HepG2 (cell line): ENCODE measurements around the gene GANC. TPM values are rescaled to one million over a fixed set of nuclear protein-coding genes. Genes with fewer than 3 reads are reported as not detected.
A peak's percentile ranks its signal among the peaks of the same experiment; 100 is the strongest.

Source experiments
- ATAC-seq: fragments of 200-7000 bp; cut with Tn5 transposase; 3 replicates; pipeline ENCODE4 v1.9.1; 2020; ENCODE audit warnings: mild to moderate bottlenecking, moderate library complexity
- BruUV-seq: library from RNA; stranded (reverse); fragments of 400-500 nt; replicated peaks from 2 replicates; lab custom pipeline; 2021; lab: Mats Ljungman, UMichigan
- CTCF ChIA-PET: fragments of 300-600 bp; formaldehyde crosslinking; extraction: SDS; loops from one replicate; lab custom pipeline; 2021; ENCODE audit warnings: low total read pairs, inconsistent platforms, low intra/inter-chr PET ratio; lab: Yijun Ruan, JAX
- POLR2A ChIA-PET: fragments of 350-600 bp; sonication (Branson Sonifier 250); formaldehyde crosslinking; loops from one replicate; lab custom pipeline; 2020; ENCODE audit warnings: antibody characterized with exemption, inconsistent platforms; lab: Yijun Ruan, JAX
- DNase-seq: peaks from one replicate; pipeline ENCODE4 v3.0.0-alpha.2; 2015; ENCODE audit warnings: low spot score
- FAIRE-seq: peaks from 3 replicates; lab custom pipeline; 2011; peaks lifted over from hg19 to GRCh38; lab: Jason Lieb, UNC
- H2AFZ ChIP-seq: one replicate; pipeline ENCODE4 v1.6.1; 2011; ENCODE audit warnings: low read length, inconsistent platforms
- H3K27ac ChIP-seq: fragments of 300-600 bp; 3 replicates; pipeline ENCODE4 v1.8.0; 2011; ENCODE audit warnings: mixed run types, mild to moderate bottlenecking, mixed read lengths, low read length, inconsistent platforms; ENCODE audit not compliant: insufficient read depth; ENCODE audit errors: extremely low read length
- H3K27me3 ChIP-seq, 2 experiments: fragments of 200-600 bp in 1 of 2; 2 replicates in 1 of 2; 3 replicates in 1 of 2; pipeline versions ENCODE4 v1.6.0 to v1.8.0; 2011; ENCODE audit warnings: low read length in 2 of 2, mild to moderate bottlenecking in 2 of 2, moderate library complexity in 2 of 2, inconsistent platforms in 1 of 2; ENCODE audit not compliant: insufficient read depth in 2 of 2, control insufficient read depth in 1 of 2
- H3K36me3 ChIP-seq, 2 experiments: fragments of 200-600 bp in 1 of 2; replicated peaks in 1 of 2; 2 replicates in 1 of 2; 3 replicates in 1 of 2; pipeline versions ENCODE4 v1.5.1 to v1.8.0; 2011; ENCODE audit warnings: low read length in 2 of 2, inconsistent platforms in 1 of 2; ENCODE audit not compliant: insufficient read depth in 2 of 2, control insufficient read depth in 1 of 2
- H3K4me1 ChIP-seq: 2 replicates; pipeline ENCODE4 v1.5.1; 2012; ENCODE audit warnings: low read length, inconsistent platforms; ENCODE audit not compliant: insufficient read depth
- H3K4me2 ChIP-seq: 2 replicates; pipeline ENCODE4 v1.6.0; 2011; ENCODE audit warnings: low read depth, low read length, inconsistent platforms
- H3K4me3 ChIP-seq, 3 experiments: fragments of 200-600 bp in 1 of 3; sonication (generic), shearing (Covaris generic) in 1 of 3; replicated peaks in 1 of 3; 2 replicates each; pipeline ENCODE4 v1.5.1; 2011 to 2016; ENCODE audit warnings: low read length in 3 of 3, inconsistent platforms in 2 of 3, low read depth in 2 of 3, mild to moderate bottlenecking in 2 of 3, control low read depth in 1 of 3, mixed read lengths in 1 of 3; ENCODE audit not compliant: insufficient read depth in 1 of 3
- H3K79me2 ChIP-seq: one replicate; pipeline ENCODE4 v1.6.1; 2011; ENCODE audit warnings: low read length, inconsistent platforms; ENCODE audit not compliant: insufficient read depth
- H3K9ac ChIP-seq: 2 replicates; pipeline ENCODE4 v1.6.0; 2011; ENCODE audit warnings: mild to moderate bottlenecking, low read depth, low read length, inconsistent platforms; ENCODE audit not compliant: insufficient read depth
- H3K9me3 ChIP-seq: 2 replicates; pipeline ENCODE4 v1.5.1; 2012; ENCODE audit warnings: mild to moderate bottlenecking, low read length
- H4K20me1 ChIP-seq: 2 replicates; pipeline ENCODE4 v1.6.0; 2011; ENCODE audit warnings: inconsistent platforms, mild to moderate bottlenecking, low read length, moderate library complexity; ENCODE audit not compliant: insufficient read depth
- CEBPB ChIP-seq: IDR thresholded peaks from 2 replicates; pipeline ENCODE4 v1.6.1; 2011; ENCODE audit warnings: low read depth, low read length, improper control_type of control experiment, borderline replicate concordance
- HHEX ChIP-seq: IDR thresholded peaks from 2 replicates; pipeline ENCODE4 v1.6.1; 2016; ENCODE audit warnings: control low read depth
- MAFK ChIP-seq, 2 experiments: IDR thresholded peaks in 1 of 2; conservative IDR thresholded peaks in 1 of 2; 2 replicates each; pipeline ENCODE4 v1.6.1; 2011; ENCODE audit warnings: improper control_type of control experiment in 2 of 2, low read length in 2 of 2
- MTF1 ChIP-seq: sonication (generic); formaldehyde crosslinking; IDR thresholded peaks from 2 replicates; pipeline ENCODE4 v1.5.0; 2020; ENCODE audit warnings: missing genetic modification reagents
- REL ChIP-seq: sonication (generic); formaldehyde crosslinking; conservative IDR thresholded peaks from 2 replicates; pipeline ENCODE4 v1.8.0; 2022; ENCODE audit warnings: mild to moderate bottlenecking, missing genetic modification reagents, moderate library complexity
- RFXANK ChIP-seq: IDR thresholded peaks from 2 replicates; pipeline ENCODE4 v1.6.1; 2016
- TBP ChIP-seq: sonication (generic); formaldehyde crosslinking; IDR thresholded peaks from 2 replicates; pipeline ENCODE4 v1.5.0; 2020; ENCODE audit warnings: missing genetic modification reagents
- ZNF83 ChIP-seq: sonication (generic); formaldehyde crosslinking; IDR thresholded peaks from 2 replicates; pipeline ENCODE4 v1.4.0; 2020; ENCODE audit warnings: missing genetic modification reagents, mild to moderate bottlenecking, borderline replicate concordance
- WGBS: methylation state at CpG from one replicate; pipeline ENCODE4 v1.1.6; 2017; ENCODE audit warnings: low lambda C conversion rate; 5-methylcytosine and 5-hydroxymethylcytosine counted together
- in situ Hi-C: cut with HindIII; loops from 2 replicates; pipeline ENCODE4 v1.10.0; 2017; ENCODE audit warnings: low pct_unique_long_range_greater_than_20kb; ENCODE audit not compliant: extremely low pct_ligation_motif_present
- intact Hi-C: fragments of 100-400 bp; cut with micrococcal nuclease; formaldehyde crosslinking; loops from one replicate; pipeline ENCODE4 v1.10.0; 2022; ENCODE audit not compliant: unreplicated experiment
- polyA plus RNA-seq, 8 experiments: library from polyadenylated mRNA; depleted of rRNA in 3 of 8; stranded (reverse) in 7 of 8; unstranded in 1 of 8; fragments of >200 nt; fragmentation: Illumina TruSeq in 4 of 8; extraction: Trizol in 4 of 8; gene quantifications; 2 replicates each; pipeline versions ENCODE4 v1.2.1 to v1.2.3, GENCODE V29; 2011 to 2016; ENCODE audit warnings: low read depth in 4 of 8, missing spikeins in 1 of 8, mixed read lengths in 1 of 8; ENCODE audit not compliant: insufficient read depth in 1 of 8
- total RNA-seq, 5 experiments: library from RNA; depleted of rRNA; stranded (reverse); fragments of >200 nt; fragmentation: Illumina TruSeq; extraction: Trizol; gene quantifications; 2 replicates each; pipeline ENCODE4 v1.2.3, GENCODE V29; 2016; ENCODE audit warnings: low read depth in 1 of 5
- TF ChIP-seq, protein P1 (sequence below): sonication (generic); formaldehyde crosslinking; IDR thresholded peaks from 2 replicates; pipeline ENCODE4 v1.4.0; 2020; ENCODE audit warnings: mild to moderate bottlenecking, missing genetic modification reagents
- TF ChIP-seq, protein P2 (sequence below): sonication (generic); formaldehyde crosslinking; IDR thresholded peaks from 2 replicates; pipeline ENCODE4 v1.4.0; 2020; ENCODE audit warnings: mild to moderate bottlenecking, missing genetic modification reagents
- TF ChIP-seq, protein P3 (sequence below): fragments of 450-650 bp; IDR thresholded peaks from 2 replicates; pipeline ENCODE4 v1.6.1; 2017; ENCODE audit warnings: mild to moderate bottlenecking

Gene GANC
- total and polyA plus RNA-seq, 2 of the 13 experiments (the other 11 are each of a cell fraction or from before 2014, with no cell fraction given) = 17.0 to 21.0 TPM

DNA sequence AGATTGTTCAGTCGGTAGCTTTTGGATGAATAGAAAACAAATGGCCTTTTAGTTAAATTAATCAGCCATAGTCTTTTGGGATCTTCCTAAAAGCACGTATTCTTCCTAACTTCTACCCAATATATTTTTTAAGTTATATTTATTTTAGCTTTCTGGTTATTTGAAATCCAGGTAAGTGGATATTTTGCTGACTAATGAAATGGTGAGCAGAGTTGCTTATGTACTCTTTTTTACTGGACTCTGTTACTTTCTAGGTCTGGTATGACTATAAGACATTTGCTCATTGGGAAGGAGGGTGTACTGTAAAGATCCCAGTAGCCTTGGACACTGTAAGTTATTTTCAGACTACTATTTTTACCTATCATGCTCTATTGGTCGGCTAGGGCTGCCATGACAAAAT is 72.5 kb downstream of the GANC start (continued):
- TF ChIP-seq CEBPB = no peak
- TF ChIP-seq MAFK (conservative IDR thresholded peaks at IDR 0.05 in 1 of 2, IDR thresholded peaks at IDR 0.05 in 1 of 2; ENCODE audit: low read length in 2 of 2) = peak; percentile 78 to 93

DNA sequence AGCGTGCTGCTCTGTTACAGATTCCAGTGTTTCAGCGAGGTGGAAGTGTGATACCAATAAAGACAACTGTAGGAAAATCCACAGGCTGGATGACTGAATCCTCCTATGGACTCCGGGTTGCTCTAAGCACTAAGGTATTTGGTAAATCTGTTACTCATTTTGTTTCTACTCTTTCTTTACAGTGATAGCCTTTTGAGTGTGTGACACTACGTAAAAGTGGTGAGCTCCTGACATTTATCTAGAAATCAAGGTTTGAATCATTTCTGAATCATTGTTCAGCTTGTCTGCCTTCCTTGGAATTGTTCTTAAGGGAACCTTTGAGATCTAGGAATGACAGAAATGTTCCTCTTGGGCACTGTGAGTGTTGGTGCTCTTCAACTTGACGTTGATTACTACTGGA is 75.1 kb downstream of the GANC start:
- Histone ChIP-seq H3K79me2 (no peaks in the 10 kb centered on the region), H3K27me3 (no peaks in the 10 kb centered on the region), H3K9ac (no peak overlapping the region), H3K9me3 (no peaks in the 10 kb centered on the region), H3K4me2 (no peak overlapping the region), H4K20me1 (no peaks in the 10 kb centered on the region), H3K27ac (no peak overlapping the region), H3K4me3 (no peak overlapping the region), H3K4me1 (no peaks in the 10 kb centered on the region), H3K36me3 (peaks cover 0 to 1% of the 10 kb centered on the region in 2 experiments; a peak in 1 of 5 replicates), H2AFZ (no peak overlapping the region)
- FAIRE-seq = no peak
- intact Hi-C loops = no loop called here
- no TSS peak for BruUV-seq
- in situ Hi-C loops = no loop called here
- 88% methylated on average over 5 of the region's 5 CpGs for WGBS
- ChIA-PET CTCF (no interaction called here), POLR2A (no interaction called here)
- ATAC-seq = no peak
- DNase-seq = no peak
- TF ChIP-seq, protein P1, sequence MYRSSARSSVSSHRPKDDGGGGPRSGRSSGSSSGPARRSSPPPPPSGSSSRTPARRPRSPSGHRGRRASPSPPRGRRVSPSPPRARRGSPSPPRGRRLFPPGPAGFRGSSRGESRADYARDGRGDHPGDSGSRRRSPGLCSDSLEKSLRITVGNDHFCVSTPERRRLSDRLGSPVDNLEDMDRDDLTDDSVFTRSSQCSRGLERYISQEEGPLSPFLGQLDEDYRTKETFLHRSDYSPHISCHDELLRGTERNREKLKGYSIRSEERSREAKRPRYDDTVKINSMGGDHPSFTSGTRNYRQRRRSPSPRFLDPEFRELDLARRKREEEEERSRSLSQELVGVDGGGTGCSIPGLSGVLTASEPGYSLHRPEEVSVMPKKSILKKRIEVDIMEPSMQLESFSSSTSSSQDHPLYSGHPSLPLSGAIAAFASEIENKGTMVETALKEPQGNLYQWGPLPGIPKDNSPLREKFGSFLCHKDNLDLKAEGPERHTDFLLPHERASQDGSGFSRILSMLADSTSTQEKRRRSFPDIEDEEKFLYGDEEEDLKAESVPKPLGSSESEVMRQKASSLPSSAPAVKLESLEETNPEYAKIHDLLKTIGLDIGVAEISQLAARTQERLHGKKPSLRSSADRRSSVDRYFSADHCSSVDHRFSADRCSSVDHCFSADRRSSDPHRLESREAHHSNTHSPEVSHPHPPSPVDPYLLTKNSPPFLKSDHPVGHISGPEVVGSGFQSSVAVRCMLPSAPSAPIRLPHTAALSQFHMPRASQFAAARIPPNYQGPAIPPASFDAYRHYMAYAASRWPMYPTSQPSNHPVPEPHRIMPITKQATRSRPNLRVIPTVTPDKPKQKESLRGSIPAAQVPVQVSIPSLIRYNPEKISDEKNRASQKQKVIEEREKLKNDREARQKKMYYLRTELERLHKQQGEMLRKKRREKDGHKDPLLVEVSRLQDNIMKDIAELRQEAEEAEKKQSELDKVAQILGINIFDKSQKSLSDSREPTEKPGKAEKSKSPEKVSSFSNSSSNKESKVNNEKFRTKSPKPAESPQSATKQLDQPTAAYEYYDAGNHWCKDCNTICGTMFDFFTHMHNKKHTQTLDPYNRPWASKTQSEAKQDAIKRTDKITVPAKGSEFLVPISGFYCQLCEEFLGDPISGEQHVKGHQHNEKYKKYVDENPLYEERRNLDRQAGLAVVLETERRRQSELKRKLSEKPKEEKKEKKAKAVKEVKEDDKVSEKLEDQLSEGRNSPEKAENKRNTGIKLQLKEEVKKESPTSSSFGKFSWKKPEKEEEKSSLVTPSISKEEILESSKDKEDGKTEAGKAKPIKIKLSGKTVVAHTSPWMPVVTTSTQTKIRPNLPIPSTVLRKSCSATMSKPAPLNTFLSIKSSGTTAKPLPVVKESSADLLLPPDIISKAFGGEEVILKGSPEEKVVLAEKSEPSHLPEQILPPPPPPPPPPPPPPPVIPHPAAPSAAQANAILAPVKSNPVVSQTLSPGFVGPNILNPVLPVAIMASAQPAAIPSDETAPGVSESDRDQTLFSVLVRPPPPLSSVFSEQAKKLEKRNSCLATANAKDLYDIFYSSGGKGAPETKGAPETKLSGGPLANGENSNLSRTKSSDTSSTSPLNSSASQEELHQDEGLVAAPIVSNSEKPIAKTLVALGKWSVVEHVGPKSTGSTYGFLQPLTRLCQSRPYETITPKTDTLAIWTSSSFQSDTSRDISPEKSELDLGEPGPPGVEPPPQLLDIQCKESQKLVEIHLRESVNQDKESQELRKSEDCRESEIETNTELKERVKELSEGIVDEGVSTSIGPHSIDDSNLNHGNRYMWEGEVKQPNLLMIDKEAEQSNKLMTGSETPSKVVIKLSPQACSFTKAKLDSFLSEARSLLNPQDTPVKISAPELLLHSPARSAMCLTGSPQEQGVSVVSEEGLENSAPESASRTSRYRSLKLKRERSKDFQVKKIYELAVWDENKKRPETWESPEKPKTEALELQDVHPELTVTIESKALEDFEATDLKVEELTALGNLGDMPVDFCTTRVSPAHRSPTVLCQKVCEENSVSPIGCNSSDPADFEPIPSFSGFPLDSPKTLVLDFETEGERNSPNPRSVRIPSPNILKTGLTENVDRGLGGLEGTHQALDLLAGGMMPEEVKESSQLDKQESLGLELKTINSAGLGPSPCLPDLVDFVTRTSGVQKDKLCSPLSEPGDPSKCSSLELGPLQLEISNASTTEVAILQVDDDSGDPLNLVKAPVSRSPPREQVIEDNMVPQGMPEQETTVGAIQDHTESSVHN (CRISPR knock-in tag) = no peak
- TF ChIP-seq HHEX (CRISPR knock-in tag) = no peak
- TF ChIP-seq TBP = no peak
- no peak for TF ChIP-seq REL (CRISPR knock-in tag)
- TF ChIP-seq, protein P2, sequence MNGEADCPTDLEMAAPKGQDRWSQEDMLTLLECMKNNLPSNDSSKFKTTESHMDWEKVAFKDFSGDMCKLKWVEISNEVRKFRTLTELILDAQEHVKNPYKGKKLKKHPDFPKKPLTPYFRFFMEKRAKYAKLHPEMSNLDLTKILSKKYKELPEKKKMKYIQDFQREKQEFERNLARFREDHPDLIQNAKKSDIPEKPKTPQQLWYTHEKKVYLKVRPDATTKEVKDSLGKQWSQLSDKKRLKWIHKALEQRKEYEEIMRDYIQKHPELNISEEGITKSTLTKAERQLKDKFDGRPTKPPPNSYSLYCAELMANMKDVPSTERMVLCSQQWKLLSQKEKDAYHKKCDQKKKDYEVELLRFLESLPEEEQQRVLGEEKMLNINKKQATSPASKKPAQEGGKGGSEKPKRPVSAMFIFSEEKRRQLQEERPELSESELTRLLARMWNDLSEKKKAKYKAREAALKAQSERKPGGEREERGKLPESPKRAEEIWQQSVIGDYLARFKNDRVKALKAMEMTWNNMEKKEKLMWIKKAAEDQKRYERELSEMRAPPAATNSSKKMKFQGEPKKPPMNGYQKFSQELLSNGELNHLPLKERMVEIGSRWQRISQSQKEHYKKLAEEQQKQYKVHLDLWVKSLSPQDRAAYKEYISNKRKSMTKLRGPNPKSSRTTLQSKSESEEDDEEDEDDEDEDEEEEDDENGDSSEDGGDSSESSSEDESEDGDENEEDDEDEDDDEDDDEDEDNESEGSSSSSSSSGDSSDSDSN (CRISPR knock-in tag) = no peak
- no peak for TF ChIP-seq ZNF83 (CRISPR knock-in tag)
- TF ChIP-seq MTF1 = no peak
- TF ChIP-seq, protein P3, sequence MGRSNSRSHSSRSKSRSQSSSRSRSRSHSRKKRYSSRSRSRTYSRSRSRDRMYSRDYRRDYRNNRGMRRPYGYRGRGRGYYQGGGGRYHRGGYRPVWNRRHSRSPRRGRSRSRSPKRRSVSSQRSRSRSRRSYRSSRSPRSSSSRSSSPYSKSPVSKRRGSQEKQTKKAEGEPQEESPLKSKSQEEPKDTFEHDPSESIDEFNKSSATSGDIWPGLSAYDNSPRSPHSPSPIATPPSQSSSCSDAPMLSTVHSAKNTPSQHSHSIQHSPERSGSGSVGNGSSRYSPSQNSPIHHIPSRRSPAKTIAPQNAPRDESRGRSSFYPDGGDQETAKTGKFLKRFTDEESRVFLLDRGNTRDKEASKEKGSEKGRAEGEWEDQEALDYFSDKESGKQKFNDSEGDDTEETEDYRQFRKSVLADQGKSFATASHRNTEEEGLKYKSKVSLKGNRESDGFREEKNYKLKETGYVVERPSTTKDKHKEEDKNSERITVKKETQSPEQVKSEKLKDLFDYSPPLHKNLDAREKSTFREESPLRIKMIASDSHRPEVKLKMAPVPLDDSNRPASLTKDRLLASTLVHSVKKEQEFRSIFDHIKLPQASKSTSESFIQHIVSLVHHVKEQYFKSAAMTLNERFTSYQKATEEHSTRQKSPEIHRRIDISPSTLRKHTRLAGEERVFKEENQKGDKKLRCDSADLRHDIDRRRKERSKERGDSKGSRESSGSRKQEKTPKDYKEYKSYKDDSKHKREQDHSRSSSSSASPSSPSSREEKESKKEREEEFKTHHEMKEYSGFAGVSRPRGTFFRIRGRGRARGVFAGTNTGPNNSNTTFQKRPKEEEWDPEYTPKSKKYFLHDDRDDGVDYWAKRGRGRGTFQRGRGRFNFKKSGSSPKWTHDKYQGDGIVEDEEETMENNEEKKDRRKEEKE = no peak
- TF ChIP-seq RFXANK (CRISPR knock-in tag) = no peak
